ENCODE data around the gene TSTD2.

TSTD2 gene

GRCh38 chr9:97555164-97555563 is 78.0 kb downstream of the TSTD2 start:
- TF ChIP-seq POLR2A (IDR thresholded peaks at IDR 0.05; ENCODE audit: low read depth, low read length): no peak
- DNase-seq (ENCODE audit: insufficient read length, low spot score): no peak
- no peak for FAIRE-seq

GRCh38 chr9:97554566-97555075 is 78.5 kb downstream of the TSTD2 start:
- FAIRE-seq (no peak), DNase-seq (ENCODE audit: insufficient read length, low spot score) (no peak)
- no peak for TF ChIP-seq POLR2A (IDR thresholded peaks at IDR 0.05; ENCODE audit: low read depth, low read length)

GRCh38 chr9:97553841-97554240 is 79.3 kb downstream of the TSTD2 start:
- DNase-seq (ENCODE audit: insufficient read length, low spot score) (no peak), FAIRE-seq (no peak)
- no peak for TF ChIP-seq POLR2A (IDR thresholded peaks at IDR 0.05; ENCODE audit: low read depth, low read length)

GRCh38 chr9:97553141-97553540 is 80.0 kb downstream of the TSTD2 start:
- no peak for TF ChIP-seq POLR2A (IDR thresholded peaks at IDR 0.05; ENCODE audit: low read depth, low read length)
- no peak for DNase-seq (ENCODE audit: insufficient read length, low spot score)

GRCh38 chr9:97551308-97551707 is 81.9 kb downstream of the TSTD2 start:
- DNase-seq (ENCODE audit: insufficient read length, low spot score): no peak
- no peak for TF ChIP-seq POLR2A (IDR thresholded peaks at IDR 0.05; ENCODE audit: low read depth, low read length)
- FAIRE-seq: no peak

More at GRCh38 chr9:97553141-97553540, 80.0 kb downstream of the TSTD2 start:
- FAIRE-seq: no peak

- DNase-seq (ENCODE audit: insufficient read length, low spot score): no peak
- no peak for FAIRE-seq
- no peak for TF ChIP-seq POLR2A (IDR thresholded peaks at IDR 0.05; ENCODE audit: low read depth, low read length)
Measured at GRCh38 chr9:97550386-97550785, 82.8 kb downstream of the TSTD2 start.

Data from H54 (cell line).